ENCODE data around the gene ILF3. TPM values are rescaled to one million over a fixed set of nuclear protein-coding genes. Genes with fewer than 3 reads are reported as not detected.

The ILF3 gene
- total RNA-seq, 2 experiments from 2014 or later: 308 to 553 TPM

- Histone ChIP-seq H4K20me1 (ENCODE audit: insufficient read depth, low read length) (peaks cover 8% of the 10 kb centered on the region; the same call in 1 of the 2 replicates), H3K9me3 (ENCODE audit: low read length) (no peaks in the 10 kb centered on the region), H3K27ac (ENCODE audit: low read depth, low read length, poor library complexity, severe bottlenecking) (no peak overlapping the region), H2AFZ (ENCODE audit: low read length) (no peak overlapping the region), H3K4me2 (ENCODE audit: low read length) (no peak overlapping the region), H3K4me3 (ENCODE audit: low read depth, low read length, poor library complexity, severe bottlenecking) (no peak overlapping the region), H3K79me2 (ENCODE audit: insufficient read depth, low read depth, low read length) (peaks cover 12% of the 10 kb centered on the region; the same call in 1 of the 2 replicates), H3K4me1 (ENCODE audit: insufficient read depth, low read length, poor library complexity, severe bottlenecking) (no peaks in the 10 kb centered on the region), H3K9me2 (ENCODE audit: insufficient read depth, low read length) (no peaks in the 10 kb centered on the region), H3K36me3 (ENCODE audit: insufficient read depth, low read length) (peaks cover 99% of the 10 kb centered on the region)
- no peak for TF ChIP-seq EZH2phosphoT487 (IDR thresholded peaks at IDR 0.05; ENCODE audit: borderline replicate concordance, low read depth, low read length)
- BruUV-seq (replicated peaks): no TSS peak
- DNase-seq (ENCODE audit: low spot score): no peak
- intact Hi-C loops (cut with micrococcal nuclease; ENCODE audit: unreplicated experiment): no loop called here
- POLR2A ChIA-PET: interaction anchor here (0.6 kb wide), 1 partner anchor 170 kb away, joined by 5 read pairs; no protein-coding TSS in a partner anchor
- CTCF ChIA-PET (ENCODE audit: unreplicated experiment): no interaction called here
Observed at GRCh38 chr19:10682397-10683063, 28.4 kb downstream of the ILF3 start.

- no peaks in the 10 kb centered on the region for H3K4me1 ChIP-seq (ENCODE audit: insufficient read depth, low read length, poor library complexity, severe bottlenecking)
- H3K4me3 ChIP-seq (ENCODE audit: low read depth, low read length, poor library complexity, severe bottlenecking): no peak overlapping the region
- CTCF ChIA-PET (ENCODE audit: unreplicated experiment): no interaction called here
- peaks cover 9% of the 10 kb centered on the region; the same call in 1 of the 2 replicates for H3K79me2 ChIP-seq (ENCODE audit: insufficient read depth, low read depth, low read length)
- peaks cover 99% of the 10 kb centered on the region for H3K36me3 ChIP-seq (ENCODE audit: insufficient read depth, low read length)
- H3K27ac ChIP-seq (ENCODE audit: low read depth, low read length, poor library complexity, severe bottlenecking): no peak overlapping the region
- no peaks in the 10 kb centered on the region for H3K9me2 ChIP-seq (ENCODE audit: insufficient read depth, low read length)
- intact Hi-C loops (cut with micrococcal nuclease; ENCODE audit: unreplicated experiment): no loop called here
- no peak overlapping the region for H2AFZ ChIP-seq (ENCODE audit: low read length)
- H3K4me2 ChIP-seq (ENCODE audit: low read length): no peak overlapping the region
- DNase-seq (ENCODE audit: low spot score): no peak
- POLR2A ChIA-PET: interaction anchor here (0.6 kb wide), 1 partner anchor 171 kb away, joined by 5 read pairs; no protein-coding TSS in a partner anchor
- BruUV-seq (replicated peaks): no TSS peak
- peaks cover 4% of the 10 kb centered on the region; the same call in 1 of the 2 replicates for H4K20me1 ChIP-seq (ENCODE audit: insufficient read depth, low read length)
- TF ChIP-seq EZH2phosphoT487 (IDR thresholded peaks at IDR 0.05; ENCODE audit: borderline replicate concordance, low read depth, low read length): no peak
- no peak for TF ChIP-seq CTCF (conservative IDR thresholded peaks at IDR 0.05; ENCODE audit: low read length)
- H3K9me3 ChIP-seq (ENCODE audit: low read length): no peaks in the 10 kb centered on the region
Observed at GRCh38 chr19:10683064-10683426, 28.9 kb downstream of the ILF3 start.

GRCh38 chr19:10683582-10683981, 29.4 kb downstream of the ILF3 start:
- Histone ChIP-seq H3K9me3 (ENCODE audit: low read length) (no peaks in the 10 kb centered on the region), H3K9me2 (ENCODE audit: insufficient read depth, low read length) (no peaks in the 10 kb centered on the region), H3K4me2 (ENCODE audit: low read length) (no peak overlapping the region), H3K79me2 (ENCODE audit: insufficient read depth, low read depth, low read length) (peaks cover 5% of the 10 kb centered on the region; the same call in 1 of the 2 replicates), H2AFZ (ENCODE audit: low read length) (no peak overlapping the region), H3K36me3 (ENCODE audit: insufficient read depth, low read length) (peaks cover 99% of the 10 kb centered on the region), H3K27ac (ENCODE audit: low read depth, low read length, poor library complexity, severe bottlenecking) (no peak overlapping the region), H3K4me3 (ENCODE audit: low read depth, low read length, poor library complexity, severe bottlenecking) (no peak overlapping the region), H3K4me1 (ENCODE audit: insufficient read depth, low read length, poor library complexity, severe bottlenecking) (no peaks in the 10 kb centered on the region), H4K20me1 (ENCODE audit: insufficient read depth, low read length) (no peaks in the 10 kb centered on the region)
- intact Hi-C loops (cut with micrococcal nuclease; ENCODE audit: unreplicated experiment): no loop called here
- no peak for DNase-seq (ENCODE audit: low spot score)
- no peak for TF ChIP-seq CTCF (conservative IDR thresholded peaks at IDR 0.05; ENCODE audit: low read length)
- no peak for TF ChIP-seq EZH2phosphoT487 (IDR thresholded peaks at IDR 0.05; ENCODE audit: borderline replicate concordance, low read depth, low read length)
- CTCF ChIA-PET (ENCODE audit: unreplicated experiment): no interaction called here
- POLR2A ChIA-PET: interaction anchor here (0.6 kb wide), 1 partner anchor 171 kb away, joined by 5 read pairs; no protein-coding TSS in a partner anchor
- no TSS peak for BruUV-seq (replicated peaks)

Measured in OCI-LY7 (cell line).